22Rv1 (cell line): ENCODE results near the gene CABLES1.

Experiments used
- ZFX ChIP-seq: fragments of 450-650 bp; IDR thresholded peaks from 2 replicates; pipeline ENCODE4 v1.6.1; 2017; ENCODE audit warnings: antibody characterized with exemption, borderline replicate concordance
- TF ChIP-seq, protein P1 (sequence below): fragments of 450-650 bp; IDR thresholded peaks from 2 replicates; pipeline ENCODE4 v1.5.1; 2017; ENCODE audit warnings: mild to moderate bottlenecking

DNA sequence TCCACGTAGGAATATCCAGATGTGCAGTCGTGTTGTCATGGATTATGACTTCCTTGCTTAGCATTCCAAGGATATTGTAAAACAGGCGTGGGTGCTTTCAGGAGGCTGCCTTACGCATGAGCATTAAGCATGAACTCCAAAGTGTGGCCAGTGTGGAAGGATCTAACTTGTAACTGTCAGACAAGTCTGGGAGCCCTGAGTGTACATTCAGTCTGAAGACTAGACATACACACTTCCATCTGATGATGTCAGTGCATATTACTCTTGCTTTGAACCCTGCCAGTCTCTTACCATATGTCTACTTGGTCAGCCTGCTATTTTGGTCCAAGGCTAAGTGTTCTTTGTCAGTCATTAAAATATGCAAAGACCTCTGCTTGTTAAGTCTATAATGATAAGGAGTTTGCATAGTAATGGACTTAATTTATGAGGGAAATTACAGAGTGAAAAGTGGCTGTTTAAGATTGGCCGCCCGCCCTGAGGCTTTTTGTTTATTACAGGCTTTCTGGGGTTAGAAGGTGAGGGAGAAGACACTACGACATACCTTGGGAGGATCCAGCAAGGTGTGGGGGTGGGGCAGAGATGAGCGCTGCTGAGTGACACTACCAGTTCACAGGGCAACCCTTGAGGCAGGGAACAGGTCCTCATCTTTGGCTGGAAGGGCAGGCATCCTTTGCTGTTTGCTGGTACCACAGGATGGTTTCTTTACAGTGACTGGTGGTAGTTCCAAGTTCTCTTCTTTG, 48.3 kb downstream of the CABLES1 start:
- TF ChIP-seq, protein P1, sequence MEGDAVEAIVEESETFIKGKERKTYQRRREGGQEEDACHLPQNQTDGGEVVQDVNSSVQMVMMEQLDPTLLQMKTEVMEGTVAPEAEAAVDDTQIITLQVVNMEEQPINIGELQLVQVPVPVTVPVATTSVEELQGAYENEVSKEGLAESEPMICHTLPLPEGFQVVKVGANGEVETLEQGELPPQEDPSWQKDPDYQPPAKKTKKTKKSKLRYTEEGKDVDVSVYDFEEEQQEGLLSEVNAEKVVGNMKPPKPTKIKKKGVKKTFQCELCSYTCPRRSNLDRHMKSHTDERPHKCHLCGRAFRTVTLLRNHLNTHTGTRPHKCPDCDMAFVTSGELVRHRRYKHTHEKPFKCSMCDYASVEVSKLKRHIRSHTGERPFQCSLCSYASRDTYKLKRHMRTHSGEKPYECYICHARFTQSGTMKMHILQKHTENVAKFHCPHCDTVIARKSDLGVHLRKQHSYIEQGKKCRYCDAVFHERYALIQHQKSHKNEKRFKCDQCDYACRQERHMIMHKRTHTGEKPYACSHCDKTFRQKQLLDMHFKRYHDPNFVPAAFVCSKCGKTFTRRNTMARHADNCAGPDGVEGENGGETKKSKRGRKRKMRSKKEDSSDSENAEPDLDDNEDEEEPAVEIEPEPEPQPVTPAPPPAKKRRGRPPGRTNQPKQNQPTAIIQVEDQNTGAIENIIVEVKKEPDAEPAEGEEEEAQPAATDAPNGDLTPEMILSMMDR: no peak
- no peak for TF ChIP-seq ZFX
